Stimulated activated naive CD8-positive, alpha-beta T cell treated with anti-CD3 and anti-CD28 coated beads, Interleukin-15, Interleukin-2, amounts not matched to agents 100 U/mL and 50 U/mL, for 24 hours (primary cell): ENCODE data around the gene PRR20G.

ENCODE experiments used
- ATAC-seq: fragments of 150-1000 bp; cut with Tn5 transposase; one replicate; pipeline ENCODE4 v1.10.0; 2021
- DNase-seq: peaks from one replicate; pipeline ENCODE4 v3.0.0; 2021

PRR20G gene

GRCh38 chr3:127263586-127264231, 24.1 kb downstream of the PRR20G start:
- DNase-seq (no peak), ATAC-seq (no peak)

- no peak for DNase-seq
- ATAC-seq = no peak
These were observed 24.8 kb downstream of the PRR20G start for GRCh38 chr3:127263037-127263436.

- ATAC-seq = no peak
- DNase-seq = no peak
These were observed 25.3 kb downstream of the PRR20G start for GRCh38 chr3:127262533-127262932.

- ATAC-seq (no peak), DNase-seq (no peak)
These were observed 25.9 kb downstream of the PRR20G start for GRCh38 chr3:127261925-127262324.

GRCh38 chr3:127260826-127261555, 26.9 kb downstream of the PRR20G start:
- DNase-seq (no peak), ATAC-seq (no peak)

- no peak for ATAC-seq
- DNase-seq = no peak
These were observed 27.4 kb downstream of the PRR20G start for GRCh38 chr3:127260416-127260815.

- no peak for ATAC-seq
- DNase-seq = no peak
These were observed 28.0 kb downstream of the PRR20G start for GRCh38 chr3:127259882-127260281.

- ATAC-seq (no peak), DNase-seq (no peak)
These were observed 29.1 kb downstream of the PRR20G start for GRCh38 chr3:127258733-127259132.

GRCh38 chr3:127257351-127257750, 30.5 kb downstream of the PRR20G start:
- ATAC-seq (no peak), DNase-seq (no peak)

GRCh38 chr3:127256733-127257271, 31.0 kb downstream of the PRR20G start:
- DNase-seq (no peak), ATAC-seq (no peak)

GRCh38 chr3:127256138-127256537, 31.7 kb downstream of the PRR20G start:
- DNase-seq = no peak
- ATAC-seq = no peak

GRCh38 chr3:127255516-127255915, 32.3 kb downstream of the PRR20G start:
- DNase-seq (no peak), ATAC-seq (no peak)

GRCh38 chr3:127254730-127255129, 33.1 kb downstream of the PRR20G start:
- DNase-seq = no peak
- ATAC-seq = no peak

- no peak for ATAC-seq
- DNase-seq = no peak
These were observed 33.7 kb downstream of the PRR20G start for GRCh38 chr3:127254033-127254644.

GRCh38 chr3:127253491-127253890, 34.4 kb downstream of the PRR20G start:
- ATAC-seq (peak; percentile 9), DNase-seq (no peak)

GRCh38 chr3:127252446-127252845, 35.4 kb downstream of the PRR20G start:
- ATAC-seq = no peak
- DNase-seq = no peak

GRCh38 chr3:127250032-127250431, 37.8 kb downstream of the PRR20G start:
- ATAC-seq (no peak), DNase-seq (no peak)

GRCh38 chr3:127247292-127247691, 40.6 kb downstream of the PRR20G start:
- ATAC-seq = no peak
- DNase-seq = no peak

- no peak for DNase-seq
- no peak for ATAC-seq
These were observed 49.2 kb downstream of the PRR20G start for GRCh38 chr3:127238602-127239001.

GRCh38 chr3:127237835-127238234, 50.0 kb downstream of the PRR20G start:
- no peak for ATAC-seq
- no peak for DNase-seq

GRCh38 chr3:127235706-127236105, 52.1 kb downstream of the PRR20G start:
- no peak for DNase-seq
- no peak for ATAC-seq

GRCh38 chr3:127234778-127235177, 53.1 kb downstream of the PRR20G start:
- ATAC-seq (no peak), DNase-seq (no peak)
